ENCODE results near the gene IGFBP4.

The IGFBP4 gene

GRCh38 chr17:40500190-40500589 is 56.9 kb downstream of the IGFBP4 start:
- TF ChIP-seq CTCF (IDR thresholded peaks at IDR 0.05): no peak

- no peak for TF ChIP-seq CTCF (IDR thresholded peaks at IDR 0.05)
Measured at GRCh38 chr17:40500709-40501108, 57.5 kb downstream of the IGFBP4 start.

GRCh38 chr17:40501499-40501911 is 58.3 kb downstream of the IGFBP4 start, which contains the start of gene TNS4:
TNS4 (minus strand) TSS chr17:40501623; CDS start chr17:40496425, 5,198 bp downstream.
- no peak for TF ChIP-seq CTCF (IDR thresholded peaks at IDR 0.05)

GRCh38 chr17:40502716-40503115 is 59.5 kb downstream of the IGFBP4 start:
- TF ChIP-seq CTCF (IDR thresholded peaks at IDR 0.05): no peak

- TF ChIP-seq CTCF (IDR thresholded peaks at IDR 0.05): no peak
Measured at GRCh38 chr17:40503154-40503553, 59.9 kb downstream of the IGFBP4 start.

- no peak for TF ChIP-seq CTCF (IDR thresholded peaks at IDR 0.05)
Measured at GRCh38 chr17:40506786-40507185, 63.5 kb downstream of the IGFBP4 start.
